PC-9 (cell line): ENCODE results near the gene S100A11. TPM values are rescaled to one million over a fixed set of nuclear protein-coding genes. Genes with fewer than 3 reads are reported as not detected.

ENCODE experiments used
- BruUV-seq: library from RNA; stranded (reverse); fragments of 400-500 nt; replicated peaks from 2 replicates; lab custom pipeline; 2021; lab: Mats Ljungman, UMichigan
- CTCF ChIA-PET: fragments of 300-600 bp; sonication (Branson Sonifier 250); formaldehyde crosslinking; loops from one replicate; lab custom pipeline; 2022; ENCODE audit warnings: antibody characterized with exemption; lab: Charles Lee
- POLR2A ChIA-PET: fragments of 300-600 bp; sonication (Branson Sonifier 250); formaldehyde crosslinking; loops from one replicate; lab custom pipeline; 2022; ENCODE audit warnings: antibody characterized with exemption; ENCODE audit not compliant: unreplicated experiment; lab: Charles Lee
- DNase-seq, 2 experiments: peaks; one replicate each; pipeline versions ENCODE4 v3.0.0 to v3.0.0-alpha.2; 2015 to 2022; ENCODE audit warnings: mixed read lengths in 1 of 2
- H2AFZ ChIP-seq: fragments of 200-600 bp; sonication (generic); 2 replicates; pipeline ENCODE4 v1.8.1; 2017; ENCODE audit warnings: antibody characterized with exemption
- H3F3A ChIP-seq: fragments of 200-600 bp; sonication (generic); 2 replicates; pipeline ENCODE4 v1.8.1; 2017; ENCODE audit warnings: antibody characterized with exemption, mild to moderate bottlenecking, low read depth; ENCODE audit not compliant: insufficient read depth
- H3K27ac ChIP-seq: fragments of 200-600 bp; sonication (generic); 2 replicates; pipeline ENCODE4 v1.6.1; 2016; ENCODE audit warnings: mixed run types
- H3K27me3 ChIP-seq: fragments of 200-600 bp; sonication (generic); 2 replicates; pipeline ENCODE4 v1.6.1; 2016; ENCODE audit warnings: low read depth, mixed run types; ENCODE audit not compliant: insufficient read depth
- H3K36me3 ChIP-seq: fragments of 200-600 bp; sonication (generic); 2 replicates; pipeline ENCODE4 v1.6.1; 2016; ENCODE audit warnings: low read depth, mixed run types
- H3K4me1 ChIP-seq: fragments of 200-600 bp; sonication (generic); replicated peaks from 2 replicates; pipeline ENCODE4 v1.6.1; 2016; ENCODE audit warnings: mixed run types; ENCODE audit not compliant: insufficient read depth
- H3K4me2 ChIP-seq: fragments of 200-600 bp; sonication (generic); 2 replicates; pipeline ENCODE4 v1.6.1; 2017; ENCODE audit warnings: mixed run types
- H3K4me3 ChIP-seq: fragments of 200-600 bp; sonication (generic); 2 replicates; pipeline ENCODE4 v1.6.1; 2016; ENCODE audit warnings: mixed run types
- H3K79me2 ChIP-seq: fragments of 200-600 bp; sonication (generic); 2 replicates; pipeline ENCODE4 v1.6.1; 2017; ENCODE audit warnings: low read depth, mixed run types
- H3K9me2 ChIP-seq: fragments of 200-600 bp; sonication (generic); 2 replicates; pipeline ENCODE4 v1.8.1; 2017; ENCODE audit warnings: mild to moderate bottlenecking; ENCODE audit not compliant: insufficient read depth
- H3K9me3 ChIP-seq: fragments of 200-600 bp; sonication (generic); 2 replicates; pipeline ENCODE4 v1.8.1; 2016; ENCODE audit warnings: low read depth; ENCODE audit not compliant: insufficient read depth
- H4K20me1 ChIP-seq: fragments of 200-600 bp; sonication (generic); 2 replicates; pipeline ENCODE4 v1.8.1; 2017; ENCODE audit not compliant: insufficient read depth
- CTCF ChIP-seq: fragments of 200-600 bp; sonication (generic); conservative IDR thresholded peaks from 2 replicates; pipeline ENCODE4 v1.6.1; 2017; ENCODE audit warnings: mixed run types, antibody characterized with exemption, mild to moderate bottlenecking, moderate library complexity
- EZH2 ChIP-seq: fragments of 200-600 bp; sonication (generic); IDR thresholded peaks from 2 replicates; pipeline ENCODE4 v1.8.0; 2017; ENCODE audit warnings: antibody characterized with exemption, low read depth
- intact Hi-C: fragments of 100-400 bp; cut with micrococcal nuclease; formaldehyde crosslinking; loops from one replicate; pipeline ENCODE4 v1.10.0; 2022; ENCODE audit not compliant: unreplicated experiment
- total RNA-seq: library from RNA; stranded (reverse); gene quantifications from 2 replicates; pipeline ENCODE4 v1.2.3, GENCODE V29; 2021

Gene S100A11
- total RNA-seq, 1 experiment from 2014 or later = 868 TPM

GRCh38 chr1:152002960-152003359 lies 33.8 kb downstream of the S100A11 start:
- Histone ChIP-seq H3K36me3 (no peaks in the 10 kb centered on the region), H3K9me2 (no peaks in the 10 kb centered on the region), H3K4me2 (no peak overlapping the region), H4K20me1 (no peaks in the 10 kb centered on the region), H3K27me3 (no peaks in the 10 kb centered on the region), H3K79me2 (no peaks in the 10 kb centered on the region), H2AFZ (no peak overlapping the region), H3K9me3 (peaks cover 6% of the 10 kb centered on the region; the same call in 1 of the 2 replicates), H3K27ac (no peak overlapping the region), H3K4me1 (peaks cover 44% of the 10 kb centered on the region), H3K4me3 (no peak overlapping the region), H3F3A (peaks cover 27% of the 10 kb centered on the region)
- CTCF ChIA-PET = interaction anchor here (0.6 to 1.9 kb wide), 4 partner anchors 10 to 68 kb away, joined by 3 to 6 read pairs (median 4); partner anchors contain the start of gene S100A11
- TF ChIP-seq CTCF = no peak
- TF ChIP-seq EZH2 = no peak
- DNase-seq = no peak
- no TSS peak for BruUV-seq
- intact Hi-C loops = loop anchor here (10.0 kb wide), 1 partner anchor 238 kb away; the partner anchor contains the start of gene MRPL9
- POLR2A ChIA-PET = interaction anchor here (1.5 kb wide), 1 partner anchor 10 kb away, joined by 9 read pairs; no protein-coding TSS in a partner anchor

- intact Hi-C loops = loop anchor here (1.0 to 10.0 kb wide), 8 partner anchors 32 to 237 kb away; partner anchors contain the start of genes C2CD4D, MRPL9 and THEM4
- H3K4me2 ChIP-seq = peak overlapping the region; percentile 26
- H3K9me3 ChIP-seq = peaks cover 15% of the 10 kb centered on the region
- peak overlapping the region; percentile 90 for H3K27ac ChIP-seq
- peak; percentile 87 to 93 for DNase-seq
- no peaks in the 10 kb centered on the region for H3K36me3 ChIP-seq
- H3K4me3 ChIP-seq = no peak overlapping the region
- BruUV-seq = no TSS peak
- peaks cover 38% of the 10 kb centered on the region for H3F3A ChIP-seq
- H2AFZ ChIP-seq = no peak overlapping the region
- H4K20me1 ChIP-seq = no peaks in the 10 kb centered on the region
- H3K27me3 ChIP-seq = no peaks in the 10 kb centered on the region
- TF ChIP-seq EZH2 (no peak), CTCF (peak; percentile 94)
- no peaks in the 10 kb centered on the region for H3K79me2 ChIP-seq
- peaks cover 54% of the 10 kb centered on the region for H3K4me1 ChIP-seq
- H3K9me2 ChIP-seq = no peaks in the 10 kb centered on the region
- ChIA-PET CTCF (interaction anchor here (0.5 to 2.9 kb wide), 14 partner anchors 12 to 1543 kb away, joined by 3 to 25 read pairs (median 4); partner anchors contain the start of gene S100A11), POLR2A (interaction anchor here (0.6 to 1.7 kb wide), 6 partner anchors 13 to 181 kb away, joined by 3 to 24 read pairs (median 6); no protein-coding TSS in a partner anchor)
These were observed 34.9 kb downstream of the S100A11 start for GRCh38 chr1:152001631-152002584.

GRCh38 chr1:152000964-152001630 lies 35.7 kb downstream of the S100A11 start:
- H4K20me1 ChIP-seq = no peaks in the 10 kb centered on the region
- no peak overlapping the region for H3K4me3 ChIP-seq
- TSS peak; percentile 79 for BruUV-seq
- no peak for DNase-seq
- ChIA-PET POLR2A (interaction anchor here (0.5 to 1.7 kb wide), 8 partner anchors 11 to 180 kb away, joined by 3 to 24 read pairs (median 5); no protein-coding TSS in a partner anchor), CTCF (interaction anchor here (0.6 to 2.9 kb wide), 10 partner anchors 13 to 1544 kb away, joined by 4 to 25 read pairs (median 6); no protein-coding TSS in a partner anchor)
- no peaks in the 10 kb centered on the region for H3K27me3 ChIP-seq
- TF ChIP-seq EZH2 (no peak), CTCF (no peak)
- H3K4me2 ChIP-seq = peak overlapping the region; percentile 26
- H3K9me2 ChIP-seq = no peaks in the 10 kb centered on the region
- peaks cover 15% of the 10 kb centered on the region for H3K9me3 ChIP-seq
- intact Hi-C loops = loop anchor here (1.0 to 10.0 kb wide), 9 partner anchors 9 to 236 kb away; partner anchors contain the start of genes C2CD4D, MRPL9 and THEM4
- no peak overlapping the region for H2AFZ ChIP-seq
- peak overlapping the region; percentile 90 for H3K27ac ChIP-seq
- no peaks in the 10 kb centered on the region for H3K79me2 ChIP-seq
- H3K36me3 ChIP-seq = no peaks in the 10 kb centered on the region
- peaks cover 62% of the 10 kb centered on the region for H3K4me1 ChIP-seq
- peaks cover 45% of the 10 kb centered on the region for H3F3A ChIP-seq
